DMS114 treated with DMSO at 0.1 percent for 48 hours (cell line): ENCODE results near the gene SCAI.
"Not testable (repeated sequence)": the region's sequence is repeated elsewhere in the genome, so short reads cannot be mapped to it uniquely, and the experiment has no call there.

Source experiments
- DNase-seq: peaks from one replicate; lab custom pipeline; 2025; ENCODE audit not compliant: unreplicated experiment; lab: John Stamatoyannopoulos, UW

Gene SCAI

DNA sequence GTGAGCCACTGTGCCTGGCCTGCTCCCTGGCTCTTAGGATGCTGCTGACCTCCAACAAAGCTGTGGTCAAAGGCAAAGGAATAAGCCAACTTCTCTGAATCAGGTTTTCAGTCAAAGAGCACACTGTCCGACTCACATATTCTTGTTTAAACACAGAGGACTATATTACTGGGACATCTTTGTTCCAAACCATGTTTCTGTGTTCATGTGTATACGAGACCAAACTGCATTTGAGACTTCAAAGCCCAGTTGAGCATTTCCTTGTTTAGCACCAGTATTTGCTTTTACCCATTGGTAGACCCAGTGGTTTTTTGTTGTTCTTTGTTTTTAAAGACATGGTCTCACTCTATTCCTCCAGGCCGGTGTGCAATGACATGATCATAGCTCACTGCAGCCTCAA, 100.2 kb downstream of the SCAI start:
- DNase-seq = no peak

DNA sequence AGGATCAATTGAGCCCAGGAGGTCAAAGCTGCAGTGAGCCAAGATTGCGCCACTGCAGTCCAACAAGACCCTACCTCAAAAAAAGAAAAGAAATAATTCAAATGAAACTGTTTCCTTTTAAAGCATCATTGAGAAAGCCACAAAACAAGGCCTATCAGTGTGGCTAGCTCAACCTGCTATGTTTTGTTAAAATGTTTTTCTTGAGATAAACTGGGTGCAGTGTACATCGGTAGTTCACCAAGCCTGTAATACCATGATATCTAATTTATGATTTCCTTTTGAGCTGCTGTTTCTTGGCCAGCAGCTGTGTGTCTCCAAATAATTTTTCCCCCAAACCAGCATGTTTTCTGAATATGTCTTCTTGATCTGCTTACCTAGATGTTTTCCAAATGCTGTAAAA, 105.2 kb downstream of the SCAI start:
- DNase-seq = no peak

DNA sequence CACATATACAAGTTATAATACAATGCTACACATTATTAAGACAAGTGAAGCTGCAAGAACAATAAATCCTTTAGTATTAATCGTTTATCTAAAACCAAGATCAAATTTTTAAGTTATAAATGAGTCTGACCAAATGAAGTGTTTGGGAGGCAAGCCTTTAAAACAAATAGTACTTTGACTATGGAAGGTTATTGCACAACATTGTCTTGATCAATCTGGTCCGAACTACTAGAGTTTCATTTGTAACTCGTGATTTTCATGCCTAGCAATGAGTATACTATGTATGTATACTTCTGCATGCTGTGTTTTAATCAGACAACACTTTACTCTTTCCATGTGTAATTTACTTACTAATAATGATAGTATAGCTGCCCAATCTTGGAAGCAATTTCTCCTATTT, 115.3 kb downstream of the SCAI start:
- no peak for DNase-seq

DNA sequence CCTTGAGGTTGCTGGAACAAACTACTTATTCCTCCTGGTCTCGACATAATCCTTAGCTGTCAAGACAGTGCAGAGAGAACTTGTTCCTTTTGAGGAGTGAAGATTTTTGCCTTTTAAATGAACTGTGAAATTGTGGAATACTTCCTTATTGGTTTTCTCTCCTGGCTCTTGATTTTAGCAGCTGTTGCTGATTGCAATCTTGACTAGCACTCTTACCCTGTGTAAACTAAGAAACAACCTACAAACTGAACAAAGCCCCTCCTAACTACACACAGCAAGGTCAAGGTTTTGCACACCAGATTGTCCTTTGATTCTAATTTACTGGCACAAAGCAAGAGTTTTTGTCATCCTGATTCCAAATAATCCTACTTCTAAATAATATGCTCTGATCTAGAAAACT, 118.4 kb downstream of the SCAI start:
- no peak for DNase-seq

- DNase-seq = no peak
These were observed 122.3 kb downstream of the SCAI start for GRCh38 chr9:125021069-125021468.

DNA sequence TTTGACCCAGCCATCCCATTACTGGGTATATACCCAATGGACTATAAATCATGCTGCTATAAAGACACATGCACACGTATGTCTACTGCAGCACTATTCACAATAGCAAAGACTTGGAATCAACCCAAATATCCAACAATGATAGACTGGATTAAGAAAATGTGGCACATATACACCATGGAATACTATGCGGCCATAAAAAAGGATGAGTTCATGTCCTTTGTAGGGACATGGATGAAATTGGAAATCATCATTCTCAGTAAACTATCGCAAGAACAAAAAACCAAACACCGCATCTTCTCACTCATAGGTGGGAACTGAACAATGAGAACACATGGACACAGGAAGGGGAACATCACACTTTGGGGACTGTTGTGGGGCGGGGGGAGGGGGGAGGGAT, 127.7 kb downstream of the SCAI start:
- not testable (repeated sequence) for DNase-seq

DNA sequence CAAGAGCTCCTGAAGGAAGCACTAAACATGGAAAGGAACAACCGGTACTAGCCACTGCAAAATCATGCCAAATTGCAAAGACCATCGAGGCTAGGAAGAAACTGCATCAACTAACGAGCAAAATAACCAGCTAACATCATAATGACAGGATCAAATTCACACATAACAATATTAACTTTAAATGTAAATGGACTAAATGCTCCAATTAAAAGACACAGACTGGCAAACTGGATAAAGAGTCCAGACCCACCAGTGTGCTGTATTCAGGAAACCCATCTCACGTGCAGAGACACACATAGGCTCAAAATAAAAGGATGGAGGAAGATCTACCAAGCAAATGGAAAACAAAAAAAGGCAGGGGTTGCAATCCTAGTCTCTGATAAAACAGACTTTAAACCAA, 131.3 kb downstream of the SCAI start:
- DNase-seq = not testable (repeated sequence)

- DNase-seq = no peak
These were observed 134.7 kb downstream of the SCAI start for GRCh38 chr9:125008599-125008998.

DNA sequence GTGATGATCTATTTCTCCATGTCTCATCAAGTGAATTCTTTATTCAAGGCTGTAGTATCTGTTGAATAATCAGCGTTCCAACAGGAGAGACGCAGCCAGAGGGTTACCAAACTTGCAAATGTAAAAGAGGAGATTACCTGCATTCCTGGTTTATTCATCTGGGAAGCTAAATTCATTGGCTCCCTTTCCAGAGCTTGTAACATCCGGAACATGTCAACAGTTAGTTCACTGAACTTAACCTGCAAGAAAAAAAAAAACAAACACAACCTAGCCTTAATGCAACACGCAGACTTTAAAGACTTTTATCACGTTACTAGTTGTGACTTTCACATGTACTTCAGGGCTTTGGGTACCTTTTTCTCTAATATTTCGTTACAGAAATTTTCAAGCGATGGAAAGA, 140.0 kb downstream of the SCAI start:
- DNase-seq = no peak

DNA sequence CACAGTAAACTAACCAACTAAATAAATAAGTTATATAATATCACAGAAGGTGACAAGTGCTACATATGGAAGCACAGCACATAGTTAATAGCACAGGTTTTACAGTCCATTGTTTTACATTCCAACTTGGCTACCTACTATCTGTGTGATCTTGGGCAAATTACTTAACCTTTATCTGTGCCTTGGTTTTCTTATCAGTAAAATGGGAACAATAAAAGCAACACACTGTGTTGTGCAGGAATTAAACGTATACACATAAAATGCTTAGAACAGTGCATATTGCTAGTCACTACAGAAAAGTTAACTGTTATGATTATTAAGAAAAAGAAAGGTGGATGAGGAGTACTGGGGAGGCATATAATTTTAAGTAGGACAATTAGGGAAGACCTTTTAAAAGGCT, 159.6 kb downstream of the SCAI start:
- DNase-seq = no peak

DNA sequence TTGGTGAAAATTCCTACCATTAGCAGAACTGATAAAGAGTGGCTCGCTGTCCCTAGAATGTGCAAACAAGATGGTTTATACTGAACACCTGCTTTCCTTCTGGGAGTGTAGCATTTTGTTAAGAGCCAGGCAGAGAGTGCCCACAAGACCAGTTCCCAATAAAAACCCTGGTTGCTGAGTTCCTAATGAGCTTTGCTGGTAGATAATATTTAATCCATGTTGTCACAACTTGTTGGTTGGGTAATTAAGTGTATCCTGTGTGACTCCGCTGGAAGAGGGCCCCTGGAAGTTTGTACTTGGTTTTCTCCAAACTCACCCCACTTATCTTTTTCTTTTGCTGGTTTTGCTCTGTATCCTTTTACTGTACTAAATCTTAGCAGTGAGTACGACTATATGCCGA, 162.9 kb downstream of the SCAI start:
- DNase-seq = no peak

GRCh38 chr9:124975131-124975530, 168.2 kb downstream of the SCAI start:
- no peak for DNase-seq

DNA sequence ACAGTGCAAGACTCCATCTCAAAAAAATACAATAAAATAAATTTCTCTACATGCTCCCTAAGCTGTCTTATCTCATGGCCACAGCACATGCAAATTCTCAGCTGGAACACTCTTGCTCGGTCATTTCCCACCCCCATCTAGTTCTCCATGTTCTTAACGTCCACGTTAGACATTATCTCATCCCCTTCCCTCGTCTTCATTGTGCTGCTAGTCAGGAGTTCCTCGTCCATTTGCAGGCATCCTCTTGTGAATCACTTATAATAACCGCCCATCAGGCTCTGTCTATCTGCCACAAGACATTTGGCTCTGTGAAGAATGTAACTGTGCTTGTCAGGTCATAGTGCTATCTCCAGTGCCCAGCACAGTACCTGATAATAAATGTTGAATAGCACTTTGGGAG, 169.5 kb downstream of the SCAI start:
- no peak for DNase-seq

DNA sequence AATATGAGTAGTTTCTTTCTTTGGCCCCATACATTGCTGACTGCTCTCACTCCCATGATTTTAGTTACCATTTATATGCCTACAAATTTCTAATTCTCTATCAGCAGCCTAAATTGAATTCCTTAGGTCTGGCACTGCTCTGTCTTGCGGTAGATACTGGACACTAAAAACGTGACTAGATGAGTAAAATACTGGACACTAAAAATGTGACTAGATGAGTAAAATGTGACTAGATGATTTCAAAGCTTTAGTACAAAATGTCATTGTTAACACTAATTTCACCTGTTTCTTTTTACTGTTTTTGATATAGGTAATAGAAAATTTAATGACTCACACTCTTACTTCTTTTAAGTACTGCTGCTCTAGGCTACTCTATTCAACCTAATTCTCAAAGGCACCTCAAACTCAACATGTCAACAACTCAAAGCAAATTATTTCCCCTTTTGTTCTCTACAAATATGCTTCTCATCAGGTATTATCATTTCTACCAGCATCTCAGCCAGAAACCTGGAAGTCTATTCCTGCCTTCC, 171.0 kb downstream of the SCAI start:
- DNase-seq = no peak

DNA sequence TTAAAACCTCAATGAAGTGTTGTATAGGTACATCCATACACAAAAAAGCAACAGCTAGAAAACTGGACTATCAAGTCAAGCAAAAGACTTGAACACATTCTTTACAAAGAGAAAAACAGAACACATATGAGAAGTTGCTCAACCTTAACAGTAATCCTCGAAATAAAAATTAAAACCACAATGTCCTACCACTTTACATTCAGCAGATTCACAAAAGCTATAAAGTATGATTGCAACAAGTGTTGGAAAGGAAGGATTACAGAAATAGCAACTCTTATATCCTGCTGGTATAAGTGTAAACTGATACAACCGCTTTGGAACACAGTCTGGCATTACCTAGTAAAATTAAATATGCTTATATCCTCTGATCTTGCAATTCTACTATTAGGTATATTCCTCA, 173.9 kb downstream of the SCAI start:
- no peak for DNase-seq

GRCh38 chr9:124968238-124968637, 175.1 kb downstream of the SCAI start:
- DNase-seq = no peak

DNA sequence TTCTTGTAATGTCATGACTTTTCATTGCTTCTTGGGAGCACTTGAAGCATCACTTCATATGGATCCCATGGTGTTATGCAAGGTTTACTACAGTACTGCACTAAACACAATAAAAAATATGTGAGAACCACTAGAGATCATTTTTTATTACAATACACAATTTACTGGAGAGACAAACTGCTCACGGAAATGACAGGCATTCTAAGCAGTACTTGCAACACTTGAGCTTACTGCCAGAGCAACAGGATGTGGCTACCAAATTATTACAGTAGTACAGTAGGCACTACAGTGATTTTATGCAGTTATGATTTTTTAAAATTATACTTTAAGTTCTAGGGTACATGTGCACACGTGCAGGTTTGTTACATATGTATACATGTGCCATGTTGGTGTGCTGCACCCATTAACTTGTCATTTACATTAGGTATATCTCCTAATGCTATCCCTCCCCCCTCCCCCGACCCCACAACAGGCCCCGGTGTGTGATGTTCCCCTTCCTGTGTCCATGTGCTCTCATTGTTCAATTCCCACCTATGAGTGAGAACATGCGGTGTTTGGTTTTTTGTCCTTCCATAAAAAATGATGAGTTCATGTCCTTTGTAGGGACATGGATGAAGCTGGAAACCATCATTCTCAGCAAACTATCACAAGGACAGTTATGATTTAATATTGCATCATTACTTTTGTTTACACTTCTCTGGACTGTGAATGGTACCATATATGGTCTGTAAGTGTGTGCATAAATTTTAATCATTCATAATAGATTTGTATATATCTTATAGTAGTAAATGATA, 177.4 kb downstream of the SCAI start:
- DNase-seq = not testable (repeated sequence)

DNA sequence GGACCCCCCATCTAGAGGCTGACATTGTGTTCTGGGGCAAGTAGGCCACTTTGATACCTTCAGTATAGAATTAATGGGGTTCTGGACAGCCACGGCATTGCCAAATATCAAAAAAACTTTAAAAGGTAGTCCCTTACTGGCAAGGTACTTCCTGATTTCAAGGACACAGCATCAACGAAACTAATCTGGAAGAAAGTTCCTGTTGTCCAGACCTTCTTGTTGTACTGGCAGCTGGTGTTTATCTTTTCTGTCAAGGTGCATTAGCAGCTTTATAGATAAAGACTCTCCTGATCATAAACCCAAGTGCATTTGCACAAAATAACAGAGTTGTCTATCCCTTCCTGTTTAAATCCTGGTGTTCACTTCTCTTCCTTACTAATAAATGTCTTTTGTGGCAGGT, 178.7 kb downstream of the SCAI start:
- no peak for DNase-seq

- no peak for DNase-seq
These were observed 179.3 kb downstream of the SCAI start for GRCh38 chr9:124964056-124964455.

DNA sequence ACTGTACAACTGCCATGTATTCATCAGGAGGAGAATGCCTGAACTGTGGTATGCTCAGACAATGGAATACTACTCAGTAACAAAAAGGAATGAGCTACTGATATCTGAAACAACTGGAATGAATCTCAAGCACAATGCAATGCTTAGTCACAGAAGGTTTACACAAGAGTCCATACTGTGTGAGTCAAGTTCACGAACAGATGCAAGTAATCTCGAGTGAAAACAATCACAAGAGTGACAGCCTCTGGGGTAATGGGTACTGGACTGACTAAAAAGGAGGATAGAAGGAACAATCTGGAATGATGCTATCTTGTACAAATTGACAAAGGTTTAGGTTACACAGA, 182.9 kb downstream of the SCAI start:
- no peak for DNase-seq

GRCh38 chr9:124959671-124960408, 183.5 kb downstream of the SCAI start:
- not testable (repeated sequence) for DNase-seq

DNA sequence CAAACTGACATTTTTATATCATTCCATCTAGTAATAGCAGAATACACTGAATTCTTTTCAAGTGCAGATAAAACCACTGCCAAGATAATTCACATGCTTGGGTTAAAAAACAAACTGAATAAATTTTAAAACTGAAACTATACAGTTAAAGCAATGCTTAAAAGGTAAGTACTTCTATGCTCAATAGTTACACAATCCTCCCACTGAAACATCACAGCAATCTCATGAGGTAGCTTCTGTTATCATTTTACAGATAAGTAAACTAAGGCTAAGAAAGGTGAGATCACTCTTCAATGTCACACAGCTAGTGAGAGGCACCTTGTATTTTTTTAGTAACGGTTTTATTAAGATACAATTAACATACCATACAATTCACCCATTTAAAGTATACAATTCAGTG, 189.1 kb downstream of the SCAI start:
- DNase-seq = no peak
